Renal pelvis (tissue), 3 donors: Measurements from ENCODE around the gene CHST10. TPM values are rescaled to one million over a fixed set of nuclear protein-coding genes. Genes with fewer than 3 reads are reported as not detected.

Experiments
- polyA plus RNA-seq, 3 donors: library from polyadenylated mRNA; unstranded; fragments of 120-200 nt; gene quantifications; one replicate each; pipeline ENCODE4 v1.2.1, GENCODE V29; 2013; ENCODE audit not compliant: insufficient read length in 3 of 3

CHST10 gene
- polyA plus RNA-seq, 3 donors, result 20.6 to 23.6 (median 22.6) TPM

Other genes with a start within 250 kb of the CHST10 start
- 1 to 10 TPM; 1.9 to 4.1 (median 3.4) TPM for gene LONRF2, start 95.2 kb downstream of the CHST10 start, polyA plus RNA-seq
- gene NMS, start 52.8 kb upstream of the CHST10 start, polyA plus RNA-seq, result not detected
- 10 to 100 TPM; 30.1 to 38.7 (median 37.4) TPM for gene PDCL3, start 145.3 kb upstream of the CHST10 start, polyA plus RNA-seq